B cell (primary cell): ENCODE measurements around the gene NT5DC2. TPM values are rescaled to one million over a fixed set of nuclear protein-coding genes. Genes with fewer than 3 reads are reported as not detected.

Experiments used
- ATAC-seq: fragments of 200-7000 bp; cut with Tn5 transposase; one replicate; pipeline ENCODE4 v1.10.0; 2021; ENCODE audit warnings: low read depth, mild to moderate bottlenecking, moderate number of reproducible peaks, moderate library complexity
- CTCF ChIA-PET: fragments of 350-600 bp; sonication (Branson Sonifier 250); formaldehyde crosslinking; loops from one replicate; lab custom pipeline; 2021; ENCODE audit warnings: antibody characterized with exemption, inconsistent platforms; lab: Charles Lee
- POLR2A ChIA-PET: fragments of 350-600 bp; sonication (Branson Sonifier 250); formaldehyde crosslinking; loops from one replicate; lab custom pipeline; 2021; ENCODE audit warnings: antibody characterized with exemption; lab: Charles Lee
- DNase-seq: peaks from one replicate; pipeline ENCODE4 v3.0.0; 2013
- H2AFZ ChIP-seq: 2 replicates; pipeline ENCODE4 v1.6.1; 2012; ENCODE audit warnings: mild to moderate bottlenecking, low read depth, low read length; ENCODE audit not compliant: insufficient read depth, poor library complexity, severe bottlenecking
- H3K27ac ChIP-seq, 2 donors: 1 replicate in 1 of 2; 2 replicates in 1 of 2; pipeline ENCODE4 v1.5.1; 2012 to 2013; ENCODE audit warnings: low read length in 2 of 2, mild to moderate bottlenecking in 2 of 2, moderate library complexity in 1 of 2
- H3K27me3 ChIP-seq, 4 experiments: fragments of 200-600 bp in 1 of 4; sonication (generic) in 1 of 4; replicated peaks in 1 of 4; 1 replicate in 2 of 4; 2 replicates in 2 of 4; pipeline versions ENCODE4 v1.6.1 to v1.7.0; 2013 to 2016; ENCODE audit warnings: low read length in 3 of 4, mild to moderate bottlenecking in 2 of 4, mixed read lengths in 1 of 4, moderate library complexity in 1 of 4; ENCODE audit not compliant: insufficient read depth in 4 of 4, control insufficient read depth in 3 of 4; ENCODE audit errors: control extremely low read depth in 1 of 4
- H3K36me3 ChIP-seq, 2 experiments: replicated peaks in 1 of 2; 1 replicate in 1 of 2; 2 replicates in 1 of 2; pipeline versions ENCODE4 v1.6.1 to v1.7.1; 2013; ENCODE audit warnings: low read length in 1 of 2; ENCODE audit not compliant: insufficient read depth in 2 of 2, control insufficient read depth in 1 of 2; ENCODE audit errors: control extremely low read depth in 1 of 2, extremely low read depth in 1 of 2
- H3K4me1 ChIP-seq, 2 donors: fragments of 200-600 bp in 1 of 2; sonication (generic) in 1 of 2; 1 replicate in 1 of 2; 2 replicates in 1 of 2; pipeline versions ENCODE4 v1.5.1 to v1.6.1; 2013 to 2017; ENCODE audit warnings: low read length in 2 of 2; ENCODE audit not compliant: control insufficient read depth in 2 of 2, insufficient read depth in 2 of 2
- H3K4me2 ChIP-seq: replicated peaks from 2 replicates; pipeline ENCODE3; 2012; ENCODE audit warnings: mild to moderate bottlenecking, low read depth, low read length; ENCODE audit not compliant: poor library complexity, severe bottlenecking
- H3K4me3 ChIP-seq, 5 experiments: fragments of 200-600 bp in 1 of 5; sonication (generic) in 1 of 5; 1 replicate in 3 of 5; 2 replicates in 2 of 5; pipeline versions ENCODE4 v1.5.1 to v1.7.0; 2011 to 2016; ENCODE audit warnings: low read length in 4 of 5, mild to moderate bottlenecking in 4 of 5, low read depth in 2 of 5, control low read depth in 1 of 5, moderate library complexity in 1 of 5; ENCODE audit not compliant: insufficient read depth in 1 of 5; ENCODE audit errors: control extremely low read depth in 1 of 5, extremely low read depth in 1 of 5
- H3K79me2 ChIP-seq: fragments of 200-600 bp; sonication (generic); one replicate; pipeline ENCODE4 v1.6.0; 2016; ENCODE audit warnings: low read length; ENCODE audit not compliant: control insufficient read depth, insufficient read depth
- H3K9ac ChIP-seq: fragments of 200-600 bp; sonication (generic); 2 replicates; pipeline ENCODE4 v1.6.1; 2017; ENCODE audit warnings: mild to moderate bottlenecking, low read length, moderate library complexity
- H3K9me3 ChIP-seq, 3 donors: one replicate each; pipeline versions ENCODE4 v1.6.1 to v1.7.1; 2013; ENCODE audit warnings: low read length in 2 of 3; ENCODE audit not compliant: control insufficient read depth in 2 of 3, insufficient read depth in 1 of 3; ENCODE audit errors: control extremely low read depth in 1 of 3
- H4K20me1 ChIP-seq: 2 replicates; pipeline ENCODE4 v1.6.0; 2012; ENCODE audit warnings: mild to moderate bottlenecking, low read length; ENCODE audit not compliant: insufficient read depth, control insufficient read depth, poor library complexity, severe bottlenecking
- H3K27ac Mint-ChIP-seq: one replicate; pipeline ENCODE4 v1.8.0; 2021; ENCODE audit warnings: mixed read lengths
- H3K27me3 Mint-ChIP-seq: one replicate; pipeline ENCODE4 v1.8.0; 2021; ENCODE audit warnings: mixed read lengths
- H3K4me1 Mint-ChIP-seq: one replicate; pipeline ENCODE4 v1.8.0; 2021; ENCODE audit warnings: mixed read lengths
- H3K4me3 Mint-ChIP-seq: one replicate; pipeline ENCODE4 v1.8.0; 2021; ENCODE audit warnings: mixed read lengths
- H3K9me3 Mint-ChIP-seq: one replicate; pipeline ENCODE4 v1.8.0; 2022; ENCODE audit warnings: mixed read lengths; ENCODE audit not compliant: insufficient read depth
- EZH2 ChIP-seq: IDR thresholded peaks from 2 replicates; pipeline ENCODE4 v1.6.1; 2012; ENCODE audit warnings: borderline replicate concordance, low read depth, mild to moderate bottlenecking, moderate library complexity, low read length; ENCODE audit not compliant: insufficient read depth, poor library complexity, severe bottlenecking
- WGBS: methylation state at CpG from one replicate; pipeline ENCODE4 v1.1.5; 2013; ENCODE audit warnings: missing lambda C conversion rate; ENCODE audit not compliant: insufficient coverage; 5-methylcytosine and 5-hydroxymethylcytosine counted together
- intact Hi-C: fragments of 100-400 bp; cut with micrococcal nuclease; formaldehyde crosslinking; loops from one replicate; pipeline ENCODE4 v1.10.0; 2022
- polyA plus RNA-seq: library from polyadenylated mRNA; depleted of rRNA; stranded (reverse); fragments of >200 nt; gene quantifications from 2 replicates; pipeline ENCODE4 v1.2.3, GENCODE V29; 2012
- total RNA-seq, 2 donors: library from RNA; stranded (reverse); fragments of 120-200 nt in 1 of 2; gene quantifications; 1 replicate in 1 of 2; 2 replicates in 1 of 2; pipeline versions ENCODE4 v1.2.3 to v1.2.4, GENCODE V29; 2013 to 2022
- TF ChIP-seq, protein P1 (sequence below): fragments of 200-600 bp; IDR thresholded peaks from one replicate; pipeline ENCODE4 v1.8.0; 2022; ENCODE audit warnings: antibody characterized with exemption, mild to moderate bottlenecking

The NT5DC2 gene
- total and polyA plus RNA-seq, 2 donors (not counting 1 experiment from before 2014, with no cell fraction given): 11.2 to 11.9 TPM

DNA sequence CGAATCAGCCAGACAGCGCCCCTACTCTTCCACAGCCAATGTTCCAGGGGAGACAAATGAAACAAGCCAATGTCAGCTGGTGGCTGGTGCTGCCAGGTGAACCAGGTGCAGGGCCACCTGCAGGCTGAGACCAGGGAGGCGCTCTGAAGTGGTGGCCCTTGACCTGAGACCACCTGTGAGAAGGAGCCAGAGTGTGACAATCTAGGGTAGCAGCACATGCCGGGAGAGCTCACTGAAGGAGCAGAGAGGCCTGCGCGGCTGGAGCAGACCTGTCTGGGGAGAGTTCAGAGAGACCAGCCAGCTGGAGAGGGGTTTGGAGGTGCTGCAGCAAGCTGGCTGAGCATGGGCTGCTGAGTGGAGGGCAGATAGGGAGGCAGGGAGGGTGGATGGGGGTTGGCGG, 39.2 kb downstream of the NT5DC2 start:
- DNase-seq (no peak), ATAC-seq (no peak)
- Histone ChIP-seq H4K20me1 (no peaks in the 10 kb centered on the region), H3K9me3 (no peaks in the 10 kb centered on the region), H3K27ac (no peak overlapping the region), H3K27me3 (no peaks in the 10 kb centered on the region), H3K9ac (no peak overlapping the region), H3K79me2 (no peaks in the 10 kb centered on the region), H3K4me1 (peaks cover 11 to 17% of the 10 kb centered on the region in 2 donors), H2AFZ (no peak overlapping the region), H3K4me3 (no peak overlapping the region), H3K36me3 (peaks cover 0 to 29% of the 10 kb centered on the region in 2 experiments), H3K4me2 (no peak overlapping the region)
- CTCF ChIA-PET: interaction anchor here (1.0 kb wide), 1 partner anchor 15 kb away, joined by 3 read pairs; no protein-coding TSS in a partner anchor
- no peaks in the 10 kb centered on the region for H3K9me3 Mint-ChIP-seq
- H3K27ac Mint-ChIP-seq: peak overlapping the region; percentile 20
- H3K4me1 Mint-ChIP-seq: peaks cover 15% of the 10 kb centered on the region
- 88% methylated on average over 6 of the region's 7 CpGs for WGBS
- TF ChIP-seq, protein P1, sequence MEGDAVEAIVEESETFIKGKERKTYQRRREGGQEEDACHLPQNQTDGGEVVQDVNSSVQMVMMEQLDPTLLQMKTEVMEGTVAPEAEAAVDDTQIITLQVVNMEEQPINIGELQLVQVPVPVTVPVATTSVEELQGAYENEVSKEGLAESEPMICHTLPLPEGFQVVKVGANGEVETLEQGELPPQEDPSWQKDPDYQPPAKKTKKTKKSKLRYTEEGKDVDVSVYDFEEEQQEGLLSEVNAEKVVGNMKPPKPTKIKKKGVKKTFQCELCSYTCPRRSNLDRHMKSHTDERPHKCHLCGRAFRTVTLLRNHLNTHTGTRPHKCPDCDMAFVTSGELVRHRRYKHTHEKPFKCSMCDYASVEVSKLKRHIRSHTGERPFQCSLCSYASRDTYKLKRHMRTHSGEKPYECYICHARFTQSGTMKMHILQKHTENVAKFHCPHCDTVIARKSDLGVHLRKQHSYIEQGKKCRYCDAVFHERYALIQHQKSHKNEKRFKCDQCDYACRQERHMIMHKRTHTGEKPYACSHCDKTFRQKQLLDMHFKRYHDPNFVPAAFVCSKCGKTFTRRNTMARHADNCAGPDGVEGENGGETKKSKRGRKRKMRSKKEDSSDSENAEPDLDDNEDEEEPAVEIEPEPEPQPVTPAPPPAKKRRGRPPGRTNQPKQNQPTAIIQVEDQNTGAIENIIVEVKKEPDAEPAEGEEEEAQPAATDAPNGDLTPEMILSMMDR: no peak
- TF ChIP-seq EZH2: no peak
- H3K27me3 Mint-ChIP-seq: no peaks in the 10 kb centered on the region
- no peak overlapping the region for H3K4me3 Mint-ChIP-seq
- intact Hi-C loops: no loop called here
- POLR2A ChIA-PET: no interaction called here

DNA sequence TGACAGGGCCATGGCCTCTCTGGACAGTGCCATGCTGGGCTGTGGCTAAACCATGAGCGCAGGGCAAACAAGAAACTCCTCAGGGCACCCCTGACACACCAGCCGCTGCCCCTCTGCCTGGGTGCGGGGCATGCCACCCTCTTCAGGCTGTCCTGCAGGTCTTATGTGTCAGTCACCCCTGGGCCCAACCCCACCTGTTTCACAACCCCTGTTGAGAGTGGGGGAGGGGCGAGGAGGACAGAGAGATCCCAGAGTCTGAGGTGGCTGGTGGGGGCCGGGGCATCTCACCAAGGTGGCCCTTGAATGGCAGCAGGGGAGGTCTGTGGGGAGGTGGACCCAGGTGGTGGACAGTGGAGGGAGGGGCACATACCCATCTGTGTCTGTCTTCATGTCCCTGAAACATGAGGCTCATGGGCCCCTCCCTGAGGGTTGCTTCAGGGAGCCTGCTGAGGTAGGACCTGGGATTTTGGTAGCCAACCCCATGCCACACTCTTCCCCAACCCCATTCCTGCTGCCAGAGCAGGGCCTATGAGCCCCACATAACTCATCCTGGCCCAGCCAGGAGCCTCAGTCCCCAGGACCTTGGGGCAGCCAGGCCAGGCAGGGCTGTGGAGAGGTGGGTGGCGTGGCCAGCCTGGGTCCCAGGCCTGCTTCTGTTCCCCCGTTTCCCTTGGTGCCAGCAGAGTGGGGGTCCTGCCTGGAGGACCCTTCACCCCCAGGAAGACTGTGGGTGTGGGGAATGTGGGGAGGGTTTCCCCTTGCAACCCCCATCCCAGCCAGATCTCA, 40.2 kb downstream of the NT5DC2 start:
- Mint-ChIP-seq H3K27me3 (no peaks in the 10 kb centered on the region), H3K9me3 (no peaks in the 10 kb centered on the region), H3K4me1 (peaks cover 5% of the 10 kb centered on the region), H3K27ac (no peak overlapping the region), H3K4me3 (no peak overlapping the region)
- TF ChIP-seq, protein P1: no peak
- no peak for TF ChIP-seq EZH2
- POLR2A ChIA-PET: no interaction called here
- Histone ChIP-seq H2AFZ (no peak overlapping the region), H3K27ac (no peak overlapping the region), H3K9ac (no peak overlapping the region), H3K27me3 (no peaks in the 10 kb centered on the region), H3K4me1 (peaks cover 3 to 6% of the 10 kb centered on the region in 2 donors), H3K9me3 (no peaks in the 10 kb centered on the region), H3K36me3 (peaks cover 0 to 37% of the 10 kb centered on the region in 2 experiments), H4K20me1 (no peaks in the 10 kb centered on the region), H3K79me2 (no peaks in the 10 kb centered on the region), H3K4me2 (no peak overlapping the region), H3K4me3 (no peak overlapping the region)
- intact Hi-C loops: no loop called here
- DNase-seq (no peak), ATAC-seq (no peak)
- CTCF ChIA-PET: interaction anchor here (1.0 kb wide), 1 partner anchor 14 kb away, joined by 3 read pairs; no protein-coding TSS in a partner anchor
- WGBS: 100% methylated on average over 5 of the region's 7 CpGs
